Measurements from ENCODE around the gene ZNF500.

ZNF500 gene

DNA sequence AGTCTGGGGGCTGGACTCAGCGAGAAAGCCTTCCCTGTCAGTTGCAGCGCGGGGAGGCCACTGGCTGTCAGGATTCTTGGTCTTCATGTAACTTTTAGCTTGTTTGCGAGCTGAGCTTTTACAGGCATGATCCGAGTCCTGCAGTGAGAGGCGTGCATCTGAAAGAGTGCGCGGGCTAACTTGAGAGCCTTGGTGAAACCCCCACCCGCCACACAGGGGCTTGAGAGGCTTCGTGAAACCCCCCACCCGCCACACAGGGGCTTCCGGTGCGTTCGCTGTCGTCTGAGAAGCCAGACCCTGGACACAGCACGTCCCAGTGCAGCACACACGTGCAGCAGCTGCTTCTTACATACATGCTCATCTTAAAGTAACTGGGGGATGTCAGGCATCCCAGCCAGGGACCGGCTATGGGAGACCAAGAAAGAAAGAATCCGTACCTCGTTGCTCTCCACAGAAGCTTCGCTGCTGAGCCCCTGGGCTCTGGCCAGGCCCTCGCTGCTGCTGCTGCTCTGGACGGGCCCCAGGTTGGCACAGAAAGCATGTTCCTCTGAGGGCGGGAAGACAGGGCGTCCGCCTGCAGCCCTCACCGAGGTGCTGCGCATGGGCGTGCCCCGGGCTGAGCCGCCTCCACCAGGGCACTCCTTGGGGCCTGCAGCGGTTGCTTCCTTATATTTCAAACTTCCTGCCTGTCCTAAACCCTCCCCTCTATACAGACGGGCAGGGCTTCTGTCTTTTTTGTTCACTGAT lies 65.8 kb downstream of the ZNF500 start:
- DNase-seq: no peak

DNA sequence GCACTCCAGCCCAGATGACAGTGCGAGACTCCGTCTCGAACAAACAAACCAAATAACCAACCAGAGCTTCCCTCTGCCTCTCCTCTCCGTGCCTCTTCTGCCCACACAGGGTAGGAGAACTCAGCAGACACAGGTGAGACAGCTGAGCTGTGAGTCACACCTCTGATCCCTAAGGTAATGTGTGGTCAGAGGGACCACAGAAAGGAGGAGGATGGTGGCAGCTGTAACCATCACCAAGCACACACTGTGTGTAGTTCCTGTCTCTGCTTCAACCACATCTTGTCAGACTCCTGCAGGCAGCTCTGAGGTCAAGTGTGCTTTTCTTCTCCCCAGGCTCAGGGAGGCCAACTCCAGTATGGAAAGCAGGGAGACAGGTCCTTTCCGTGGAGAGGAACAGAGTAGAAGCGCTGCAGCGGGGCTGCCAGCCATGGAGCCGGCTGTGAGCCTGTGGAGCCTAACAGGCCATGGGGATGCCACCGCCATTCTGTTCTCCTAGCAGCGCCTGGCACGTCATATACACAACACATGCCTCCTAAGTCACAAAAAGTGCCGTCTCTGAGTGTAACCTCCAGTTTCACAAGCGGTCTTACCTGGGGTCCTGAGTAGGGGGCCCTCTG lies 66.5 kb downstream of the ZNF500 start:
- DNase-seq: no peak

DNA sequence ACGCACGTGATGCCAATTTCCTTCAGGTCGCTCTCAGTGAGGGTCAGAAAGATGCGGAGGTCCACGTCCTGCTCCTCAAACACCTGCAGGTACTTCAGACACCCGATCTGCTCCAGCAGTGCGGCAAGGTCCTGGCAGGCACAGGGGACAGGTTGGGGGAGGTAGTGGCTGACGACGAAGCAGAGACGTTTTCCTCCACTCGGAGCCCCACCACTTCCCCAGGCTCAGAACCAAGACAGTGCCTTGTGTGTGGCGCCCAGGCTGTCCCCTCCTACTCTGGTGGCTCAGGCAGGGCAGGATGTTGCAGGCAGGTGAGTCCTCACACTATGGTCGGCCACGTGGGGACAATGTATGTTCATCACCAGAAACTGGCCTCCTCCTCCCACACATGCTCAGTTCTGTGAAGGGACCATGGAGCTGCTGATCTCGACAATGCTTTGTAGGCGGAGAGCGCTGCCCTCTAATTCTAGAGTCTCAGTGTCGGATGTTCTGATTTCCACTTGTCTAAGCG lies 67.9 kb downstream of the ZNF500 start:
- DNase-seq: no peak

DNA sequence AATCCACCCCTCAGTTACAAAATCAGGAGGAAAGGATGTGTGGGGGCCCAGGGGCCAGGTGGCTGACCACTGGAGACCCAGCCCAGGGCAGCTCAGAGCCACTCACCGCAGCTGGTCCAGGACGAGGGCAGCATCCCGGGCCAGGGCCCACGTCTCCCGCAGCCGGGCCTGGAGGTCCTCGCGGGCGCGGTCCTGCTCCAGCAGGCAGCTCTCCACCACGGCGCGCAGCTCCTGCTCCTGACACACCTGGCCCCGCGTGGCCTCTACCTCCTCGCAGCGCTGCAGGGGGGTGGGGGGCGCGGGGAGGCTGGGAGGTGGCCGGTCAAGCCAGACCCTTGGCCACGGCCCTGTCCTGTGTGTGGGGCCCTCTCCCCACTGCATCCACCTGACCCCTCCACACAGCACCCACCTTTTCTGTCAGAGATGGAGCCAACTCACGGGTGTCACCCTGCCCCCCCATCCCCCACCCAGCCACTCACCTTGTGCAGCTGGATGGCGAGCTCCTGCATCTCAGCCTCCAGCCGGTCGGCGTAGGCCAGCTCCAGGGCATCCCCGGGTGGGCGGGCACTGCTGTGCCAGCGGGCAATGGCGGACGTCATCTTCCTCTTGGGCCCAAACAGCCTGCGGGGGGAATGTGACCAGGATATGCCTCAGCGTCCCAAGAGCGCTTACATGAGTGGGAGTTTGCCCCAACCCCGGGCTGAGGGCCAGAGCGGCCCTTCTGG lies 68.5 kb downstream of the ZNF500 start:
- no peak for DNase-seq
